Breast epithelium (tissue), 4 donors: ENCODE measurements around the gene MYRF. TPM values are rescaled to one million over a fixed set of nuclear protein-coding genes. Genes with fewer than 3 reads are reported as not detected.

Source experiments
- DNase-seq, 2 donors: peaks; one replicate each; pipeline ENCODE4 v3.0.0-alpha.2; 2019; ENCODE audit warnings: low spot score in 2 of 2
- H3K27ac ChIP-seq, 2 donors: fragments of 200-600 bp; sonication (generic) in 1 of 2; one replicate each; pipeline ENCODE4 v1.5.1; 2016 to 2019; ENCODE audit warnings: mild to moderate bottlenecking in 1 of 2
- H3K27me3 ChIP-seq, 2 donors: fragments of 200-600 bp; sonication (generic) in 1 of 2; one replicate each; pipeline versions ENCODE4 v1.5.1 to v1.6.0; 2017 to 2019; ENCODE audit warnings: control low read depth in 1 of 2, mild to moderate bottlenecking in 1 of 2
- H3K36me3 ChIP-seq: fragments of 200-600 bp; one replicate; pipeline ENCODE4 v1.5.1; 2019
- H3K4me1 ChIP-seq, 2 donors: fragments of 200-600 bp; sonication (generic); one replicate each; pipeline ENCODE4 v1.5.1; 2016 to 2019; ENCODE audit warnings: control low read depth in 1 of 2
- H3K4me3 ChIP-seq, 3 donors: fragments of 200-600 bp; sonication (generic); 1 replicate in 2 of 3; 2 replicates in 1 of 3; pipeline ENCODE4 v1.5.1; 2016 to 2019; ENCODE audit warnings: mild to moderate bottlenecking in 3 of 3, moderate library complexity in 2 of 3
- H3K9me3 ChIP-seq, 2 donors: fragments of 200-600 bp; sonication (generic) in 1 of 2; one replicate each; pipeline ENCODE4 v1.5.1; 2016 to 2019; ENCODE audit warnings: control low read depth in 1 of 2
- POLR2A ChIP-seq: fragments of 450-650 bp; IDR thresholded peaks from one replicate; pipeline ENCODE4 v1.6.1; 2016; ENCODE audit warnings: antibody characterized with exemption, mild to moderate bottlenecking, moderate library complexity
- POLR2AphosphoS5 ChIP-seq, 3 donors: sonication (generic); formaldehyde crosslinking; IDR thresholded peaks; one replicate each; pipeline ENCODE4 v1.6.1; 2017; ENCODE audit warnings: antibody characterized with exemption in 3 of 3
- intact Hi-C: fragments of 100-400 bp; cut with DNase I; formaldehyde crosslinking; loops from one replicate; pipeline ENCODE4 v1.15.1; 2023; ENCODE audit warnings: low total_unique reads
- total RNA-seq, 3 donors: library from RNA; depleted of rRNA; stranded (reverse); fragments of >200 nt; gene quantifications; one replicate each; pipeline ENCODE4 v1.1.0, GENCODE V29; 2016
- TF ChIP-seq, protein P1 (sequence below), 3 donors: fragments of 450-650 bp; IDR thresholded peaks; one replicate each; pipeline ENCODE4 v1.5.1; 2016 to 2017; ENCODE audit warnings: antibody characterized with exemption in 3 of 3, mild to moderate bottlenecking in 3 of 3, moderate library complexity in 3 of 3

MYRF gene
- total RNA-seq, 3 donors from 2014 or later = 0.32 to 6.9 (median 0.66) TPM

GRCh38 chr11:61733120-61733978 is 19.1 kb upstream of the MYRF start:
- Histone ChIP-seq H3K27me3 (no peaks in the 10 kb centered on the region), H3K4me1 (peaks cover 0 to 11% of the 10 kb centered on the region in 2 donors), H3K9me3 (no peaks in the 10 kb centered on the region), H3K27ac (peak overlapping the region; percentile 53 to 62), H3K4me3 (no peak overlapping the region), H3K36me3 (peaks cover 10% of the 10 kb centered on the region)
- intact Hi-C loops = loop anchor here (10.0 kb wide), 1 partner anchor 59 kb away; no protein-coding TSS in a partner anchor
- peak; percentile 82 to 87 for DNase-seq
- TF ChIP-seq POLR2A (no peak), POLR2AphosphoS5 (IDR thresholded peaks at IDR 0.05) (peak; percentile 64 to 82 (median 78))
- TF ChIP-seq, protein P1, sequence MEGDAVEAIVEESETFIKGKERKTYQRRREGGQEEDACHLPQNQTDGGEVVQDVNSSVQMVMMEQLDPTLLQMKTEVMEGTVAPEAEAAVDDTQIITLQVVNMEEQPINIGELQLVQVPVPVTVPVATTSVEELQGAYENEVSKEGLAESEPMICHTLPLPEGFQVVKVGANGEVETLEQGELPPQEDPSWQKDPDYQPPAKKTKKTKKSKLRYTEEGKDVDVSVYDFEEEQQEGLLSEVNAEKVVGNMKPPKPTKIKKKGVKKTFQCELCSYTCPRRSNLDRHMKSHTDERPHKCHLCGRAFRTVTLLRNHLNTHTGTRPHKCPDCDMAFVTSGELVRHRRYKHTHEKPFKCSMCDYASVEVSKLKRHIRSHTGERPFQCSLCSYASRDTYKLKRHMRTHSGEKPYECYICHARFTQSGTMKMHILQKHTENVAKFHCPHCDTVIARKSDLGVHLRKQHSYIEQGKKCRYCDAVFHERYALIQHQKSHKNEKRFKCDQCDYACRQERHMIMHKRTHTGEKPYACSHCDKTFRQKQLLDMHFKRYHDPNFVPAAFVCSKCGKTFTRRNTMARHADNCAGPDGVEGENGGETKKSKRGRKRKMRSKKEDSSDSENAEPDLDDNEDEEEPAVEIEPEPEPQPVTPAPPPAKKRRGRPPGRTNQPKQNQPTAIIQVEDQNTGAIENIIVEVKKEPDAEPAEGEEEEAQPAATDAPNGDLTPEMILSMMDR (IDR thresholded peaks at IDR 0.05) = peak; percentile 91 to 99 (median 99)

DNA sequence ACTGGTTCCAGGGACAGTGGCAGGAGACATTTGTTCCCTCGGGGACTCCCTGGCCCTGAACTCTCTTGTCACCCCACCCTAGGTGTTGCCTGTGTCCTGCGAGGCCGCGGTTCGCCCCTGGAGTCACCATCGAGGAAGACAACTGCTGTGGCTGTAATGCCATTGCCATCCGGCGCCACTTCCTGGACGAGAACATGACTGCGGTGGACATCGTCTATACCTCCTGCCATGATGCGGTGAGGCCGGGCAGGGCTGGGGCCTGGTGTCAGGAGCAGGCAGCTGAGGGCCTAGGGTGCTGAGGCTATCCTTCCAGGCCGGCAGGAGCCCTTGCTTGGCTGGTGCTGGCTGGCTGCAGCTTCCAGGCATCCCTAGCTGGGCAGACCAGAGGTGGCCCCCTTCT is 17.7 kb upstream of the MYRF start:
- DNase-seq = no peak
- intact Hi-C loops = loop anchor here (10.0 kb wide), 1 partner anchor 60 kb away; no protein-coding TSS in a partner anchor
- Histone ChIP-seq H3K9me3 (no peaks in the 10 kb centered on the region), H3K27ac (no peak overlapping the region), H3K4me1 (peaks cover 0 to 11% of the 10 kb centered on the region in 2 donors), H3K36me3 (peaks cover 10% of the 10 kb centered on the region), H3K27me3 (no peaks in the 10 kb centered on the region), H3K4me3 (no peak overlapping the region)
- no peak for TF ChIP-seq POLR2AphosphoS5 (IDR thresholded peaks at IDR 0.05)
- TF ChIP-seq, protein P1 (IDR thresholded peaks at IDR 0.05) = no peak

GRCh38 chr11:61735391-61735790 is 17.0 kb upstream of the MYRF start:
- intact Hi-C loops = loop anchor here (10.0 kb wide), 1 partner anchor 61 kb away; no protein-coding TSS in a partner anchor
- Histone ChIP-seq H3K27me3 (no peaks in the 10 kb centered on the region), H3K27ac (no peak overlapping the region), H3K9me3 (no peaks in the 10 kb centered on the region), H3K36me3 (peaks cover 10% of the 10 kb centered on the region), H3K4me3 (no peak overlapping the region), H3K4me1 (peaks cover 0 to 11% of the 10 kb centered on the region in 2 donors)
- TF ChIP-seq, protein P1 (IDR thresholded peaks at IDR 0.05) = no peak
- TF ChIP-seq POLR2AphosphoS5 (IDR thresholded peaks at IDR 0.05) (no peak), POLR2A (no peak)
- DNase-seq = no peak

DNA sequence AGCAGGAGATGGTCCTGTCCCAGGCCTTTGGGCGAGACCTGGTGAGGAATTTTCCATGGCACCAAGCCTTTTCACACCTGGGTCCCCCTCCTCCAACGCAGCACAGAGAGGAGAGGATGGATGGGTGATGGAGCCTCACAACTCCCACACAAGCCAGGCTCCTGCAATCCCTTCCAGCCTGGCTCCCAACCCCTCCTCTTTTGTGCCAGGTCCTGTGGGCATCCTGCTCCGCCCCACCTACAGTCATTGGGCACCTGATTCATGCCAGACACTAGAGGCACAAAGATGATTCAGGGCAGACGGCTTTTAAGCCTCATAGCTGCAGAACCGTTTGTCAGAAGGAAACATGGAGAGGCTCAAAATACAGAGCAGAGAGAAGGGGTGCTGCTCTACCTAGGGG is 16.1 kb upstream of the MYRF start:
- intact Hi-C loops = loop anchor here (10.0 kb wide), 1 partner anchor 62 kb away; no protein-coding TSS in a partner anchor
- no peak for TF ChIP-seq POLR2A
- Histone ChIP-seq H3K9me3 (no peaks in the 10 kb centered on the region), H3K27me3 (no peaks in the 10 kb centered on the region), H3K27ac (no peak overlapping the region), H3K36me3 (peaks cover 10% of the 10 kb centered on the region), H3K4me1 (peaks cover 0 to 11% of the 10 kb centered on the region in 2 donors), H3K4me3 (no peak overlapping the region)
- DNase-seq = no peak

GRCh38 chr11:61737131-61737530 is 15.3 kb upstream of the MYRF start:
- Histone ChIP-seq H3K27ac (no peak overlapping the region), H3K9me3 (no peaks in the 10 kb centered on the region), H3K36me3 (peaks cover 10% of the 10 kb centered on the region), H3K4me1 (peaks cover 0 to 10% of the 10 kb centered on the region in 2 donors), H3K27me3 (no peaks in the 10 kb centered on the region), H3K4me3 (no peak overlapping the region)
- TF ChIP-seq, protein P1 (IDR thresholded peaks at IDR 0.05) = no peak
- TF ChIP-seq POLR2A = no peak
- no peak for TF ChIP-seq POLR2AphosphoS5 (IDR thresholded peaks at IDR 0.05)
- DNase-seq = no peak
- intact Hi-C loops = loop anchor here (10.0 kb wide), 1 partner anchor 62 kb away; no protein-coding TSS in a partner anchor
